Measurements from ENCODE around the gene EVL.
"Not testable (repeated sequence)": the region's sequence is repeated elsewhere in the genome, so short reads cannot be mapped to it uniquely, and the experiment has no call there.

The EVL gene

GRCh38 chr14:100176811-100177327, 111.6 kb downstream of the EVL start:
- DNase-seq, result no peak

- DNase-seq, result no peak
These were observed 113.5 kb downstream of the EVL start for GRCh38 chr14:100178691-100179090.

- DNase-seq, result not testable (repeated sequence)
These were observed 115.4 kb downstream of the EVL start for GRCh38 chr14:100180671-100181070.

- not testable (repeated sequence) for DNase-seq
These were observed 116.8 kb downstream of the EVL start for GRCh38 chr14:100181876-100182551.

- DNase-seq, result no peak
These were observed 122.1 kb downstream of the EVL start for GRCh38 chr14:100187247-100187833.

- no peak for DNase-seq
These were observed 123.3 kb downstream of the EVL start for GRCh38 chr14:100188392-100189030.

GRCh38 chr14:100190126-100190525, 124.9 kb downstream of the EVL start:
- DNase-seq, result no peak

GRCh38 chr14:100191584-100192249, 126.5 kb downstream of the EVL start:
- DNase-seq, result no peak

GRCh38 chr14:100192250-100192671, 127.0 kb downstream of the EVL start:
- no peak for DNase-seq

GRCh38 chr14:100192672-100193416, 127.6 kb downstream of the EVL start:
- peak; percentile 83 for DNase-seq

Data from GF-D8 (cell line).